Pancreas (tissue), 10 donors: ENCODE data around the gene CCDC40. TPM values are rescaled to one million over a fixed set of nuclear protein-coding genes. Genes with fewer than 3 reads are reported as not detected.

Experiments used
- ATAC-seq, 4 donors: fragments of 200-7000 bp; cut with Tn5 transposase; one replicate each; pipeline versions ENCODE4 v1.8.0 to v1.9.1; 2020; ENCODE audit warnings: mild to moderate bottlenecking in 4 of 4, moderate library complexity in 4 of 4
- DNase-seq, 6 donors: peaks; one replicate each; pipeline ENCODE4 v3.0.0-alpha.2; 2020
- FAIRE-seq: peaks from 2 replicates; lab custom pipeline; 2012; peaks lifted over from hg19 to GRCh38; lab: Jason Lieb, UNC
- H3K27ac ChIP-seq, 4 donors: fragments of 200-600 bp; sonication (generic); 1 replicate in 3 of 4; 2 replicates in 1 of 4; pipeline versions ENCODE4 v1.5.0 to v1.8.0; 2020
- H3K27me3 ChIP-seq, 4 donors: fragments of 200-600 bp; one replicate each; pipeline ENCODE4 v1.8.0; 2021
- H3K36me3 ChIP-seq, 3 donors: fragments of 200-600 bp; sonication (generic) in 1 of 3; one replicate each; pipeline versions ENCODE4 v1.5.0 to v1.8.0; 2020 to 2021
- H3K4me1 ChIP-seq, 3 donors: fragments of 200-600 bp; one replicate each; pipeline ENCODE4 v1.8.0; 2021
- H3K4me3 ChIP-seq, 4 donors: fragments of 200-600 bp; sonication (generic) in 2 of 4; one replicate each; pipeline versions ENCODE4 v1.5.0 to v1.8.0; 2020 to 2021
- H3K9me3 ChIP-seq, 4 donors: fragments of 200-600 bp; one replicate each; pipeline ENCODE4 v1.8.0; 2021
- WGBS, 2 donors: extraction: QIAGEN DNeasy Blood & Tissue Kit; methylation state at CpG; one replicate each; pipeline ENCODE4 v1.1.7; 2013; 5-methylcytosine and 5-hydroxymethylcytosine counted together
- intact Hi-C, 3 donors: fragments of 100-400 bp; cut with DNase I; formaldehyde crosslinking; loops; one replicate each; pipeline versions ENCODE4 v1.11.1 to v1.14.2; 2022
- polyA plus RNA-seq, 2 donors: library from polyadenylated mRNA; stranded (reverse); fragments of 200-250 nt; gene quantifications; one replicate each; pipeline ENCODE4 v1.2.3, GENCODE V29; 2013
- total RNA-seq, 6 donors: library from RNA; stranded (reverse); fragmentation: NEBNext Ultra II Directional in 4 of 6; extraction: Animal tissue kit (Norgen Biotek cat#: 25700) in 4 of 6; gene quantifications; one replicate each; pipeline versions ENCODE4 v1.2.1 to v1.2.4, GENCODE V29; 2021 to 2023
- TF ChIP-seq, protein P1 (sequence below), 4 donors: fragments of 200-600 bp; sonication (generic) in 3 of 4; IDR thresholded peaks; one replicate each; pipeline versions ENCODE4 v1.5.0 to v1.8.0; 2021; ENCODE audit warnings: antibody characterized with exemption in 4 of 4
- donor health status: healthy with polysubstance abuse.
- donor health status: DM: no; HTN: no; CAD: no; lungs with moderate emphysema.
- donor health status: DM: no; HTN: no; CAD: no.
- donor health status: control.
- donor health status: control.
- donor health status: Bipolar disorder and iron deficiency.
- donor health status: DM: yes; HTN: yes; CAD: no.
- donor health status: DM: no; HTN: no; CAD: no.
- donor health status: DM: no; HTN: no; CAD: no.
- donor health status: DM: yes; HTN: yes; CAD: no.

The CCDC40 gene
- total and polyA plus RNA-seq, 8 donors = 1.9 to 12.3 (median 3.4) TPM

GRCh38 chr17:80104321-80104955 lies 68.0 kb downstream of the CCDC40 start:
- 63 to 65% methylated on average over 26 of the region's 26 CpGs for WGBS, 2 donors
- H3K36me3 ChIP-seq = no peaks in the 10 kb centered on the region
- no peaks in the 10 kb centered on the region for H3K27me3 ChIP-seq
- TF ChIP-seq, protein P1, sequence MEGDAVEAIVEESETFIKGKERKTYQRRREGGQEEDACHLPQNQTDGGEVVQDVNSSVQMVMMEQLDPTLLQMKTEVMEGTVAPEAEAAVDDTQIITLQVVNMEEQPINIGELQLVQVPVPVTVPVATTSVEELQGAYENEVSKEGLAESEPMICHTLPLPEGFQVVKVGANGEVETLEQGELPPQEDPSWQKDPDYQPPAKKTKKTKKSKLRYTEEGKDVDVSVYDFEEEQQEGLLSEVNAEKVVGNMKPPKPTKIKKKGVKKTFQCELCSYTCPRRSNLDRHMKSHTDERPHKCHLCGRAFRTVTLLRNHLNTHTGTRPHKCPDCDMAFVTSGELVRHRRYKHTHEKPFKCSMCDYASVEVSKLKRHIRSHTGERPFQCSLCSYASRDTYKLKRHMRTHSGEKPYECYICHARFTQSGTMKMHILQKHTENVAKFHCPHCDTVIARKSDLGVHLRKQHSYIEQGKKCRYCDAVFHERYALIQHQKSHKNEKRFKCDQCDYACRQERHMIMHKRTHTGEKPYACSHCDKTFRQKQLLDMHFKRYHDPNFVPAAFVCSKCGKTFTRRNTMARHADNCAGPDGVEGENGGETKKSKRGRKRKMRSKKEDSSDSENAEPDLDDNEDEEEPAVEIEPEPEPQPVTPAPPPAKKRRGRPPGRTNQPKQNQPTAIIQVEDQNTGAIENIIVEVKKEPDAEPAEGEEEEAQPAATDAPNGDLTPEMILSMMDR (IDR thresholded peaks at IDR 0.05) = no peak
- no peak for ATAC-seq
- no peak for FAIRE-seq
- peak in 4 of 6 donors; percentile 13 to 57 (median 40) for DNase-seq
- H3K4me3 ChIP-seq = no peak overlapping the region
- H3K9me3 ChIP-seq = no peaks in the 10 kb centered on the region
- H3K27ac ChIP-seq = no peak overlapping the region
- peaks cover 0 to 9% (median 0%) of the 10 kb centered on the region in 3 donors for H3K4me1 ChIP-seq
- intact Hi-C loops = no loop called here

- intact Hi-C loops = no loop called here
- no peak for FAIRE-seq
- DNase-seq = peak in 3 of 6 donors; percentile 12 to 68 (median 53)
Measured at GRCh38 chr17:80104956-80105375, 68.5 kb downstream of the CCDC40 start.

GRCh38 chr17:80105762-80106161 lies 69.3 kb downstream of the CCDC40 start:
- no peak overlapping the region for H3K4me3 ChIP-seq
- no peaks in the 10 kb centered on the region for H3K27me3 ChIP-seq
- FAIRE-seq (no peak), DNase-seq (peak in 4 of 6 donors; percentile 29 to 58 (median 47)), ATAC-seq (no peak)
- intact Hi-C loops = no loop called here
- no peaks in the 10 kb centered on the region for H3K36me3 ChIP-seq
- WGBS, 2 donors = 29 to 38% methylated on average over 29 of the region's 29 CpGs
- peaks cover 0 to 7% (median 0%) of the 10 kb centered on the region in 3 donors for H3K4me1 ChIP-seq
- TF ChIP-seq, protein P1 (IDR thresholded peaks at IDR 0.05) = no peak
- no peaks in the 10 kb centered on the region for H3K9me3 ChIP-seq
- no peak overlapping the region for H3K27ac ChIP-seq

More at GRCh38 chr17:80104956-80105375, 68.5 kb downstream of the CCDC40 start:
- Histone ChIP-seq H3K27ac (no peak overlapping the region), H3K4me1 (peaks cover 0 to 9% (median 0%) of the 10 kb centered on the region in 3 donors), H3K36me3 (no peaks in the 10 kb centered on the region), H3K4me3 (no peak overlapping the region), H3K9me3 (no peaks in the 10 kb centered on the region), H3K27me3 (no peaks in the 10 kb centered on the region)
- ATAC-seq = no peak
- TF ChIP-seq, protein P1 (IDR thresholded peaks at IDR 0.05) = no peak
- 82 to 86% methylated on average over 18 of the region's 18 CpGs for WGBS, 2 donors

DNA sequence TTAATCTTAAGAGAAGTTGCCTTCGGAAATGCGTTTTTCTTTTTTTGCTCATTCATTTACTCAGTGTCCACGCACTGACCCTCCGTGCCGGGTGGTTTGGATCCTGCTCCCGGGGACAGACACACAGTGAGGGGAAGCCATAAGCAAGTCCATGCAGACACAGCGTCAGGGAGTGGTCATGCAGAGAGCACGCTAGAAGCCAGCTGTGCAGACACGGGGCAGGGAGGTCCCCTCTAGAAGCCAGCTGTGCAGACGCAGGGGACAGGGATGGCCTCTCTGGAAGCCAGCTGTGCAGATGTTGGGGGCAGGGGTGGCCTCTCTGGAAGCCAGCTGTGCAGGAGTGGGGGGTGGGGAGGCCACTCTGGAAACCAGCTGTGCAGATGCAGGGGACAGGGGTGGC lies 69.7 kb downstream of the CCDC40 start:
- H3K36me3 ChIP-seq = no peaks in the 10 kb centered on the region
- peaks cover 0 to 6% (median 0%) of the 10 kb centered on the region in 3 donors for H3K4me1 ChIP-seq
- no peak for ATAC-seq
- H3K27ac ChIP-seq = no peak overlapping the region
- intact Hi-C loops = no loop called here
- no peaks in the 10 kb centered on the region for H3K27me3 ChIP-seq
- no peak overlapping the region for H3K4me3 ChIP-seq
- TF ChIP-seq, protein P1 (IDR thresholded peaks at IDR 0.05) = no peak
- DNase-seq = peak in 3 of 6 donors; percentile 11 to 49 (median 40)
- H3K9me3 ChIP-seq = no peaks in the 10 kb centered on the region
- FAIRE-seq = no peak
- WGBS, 2 donors = 64 to 77% methylated on average over 10 of the region's 10 CpGs

DNA sequence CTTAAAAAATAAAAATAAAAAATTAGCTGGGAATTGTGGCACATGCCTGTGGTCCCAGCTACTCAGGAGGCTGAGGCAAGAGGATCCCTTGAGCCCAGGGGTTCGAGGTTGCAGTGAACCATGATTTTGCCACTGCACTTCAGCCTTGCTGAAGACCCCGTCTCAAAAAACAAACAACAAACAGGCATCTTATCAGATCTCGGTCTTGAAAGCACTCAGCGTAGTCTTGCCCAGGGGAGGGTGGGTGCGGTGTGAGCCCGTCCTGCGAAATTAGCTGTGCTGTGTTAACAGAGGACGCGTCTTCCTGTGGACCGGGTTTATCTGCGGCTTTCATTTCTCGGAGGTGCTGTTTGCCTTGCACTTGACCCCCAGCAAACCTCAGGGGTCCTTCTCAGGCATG lies 70.3 kb downstream of the CCDC40 start:
- peaks cover 0 to 6% (median 0%) of the 10 kb centered on the region in 3 donors for H3K4me1 ChIP-seq
- no peak for FAIRE-seq
- no peak overlapping the region for H3K27ac ChIP-seq
- intact Hi-C loops = no loop called here
- peak in 3 of 6 donors; percentile 0 to 30 (median 19) for DNase-seq
- TF ChIP-seq, protein P1 (IDR thresholded peaks at IDR 0.05) = no peak
- H3K9me3 ChIP-seq = no peaks in the 10 kb centered on the region
- ATAC-seq = no peak
- WGBS, 2 donors = 84 to 88% methylated on average over 12 of the region's 12 CpGs
- no peaks in the 10 kb centered on the region for H3K27me3 ChIP-seq
- no peak overlapping the region for H3K4me3 ChIP-seq
- no peaks in the 10 kb centered on the region for H3K36me3 ChIP-seq
